Epithelial cell of prostate (primary cell): ENCODE data around the gene ZNF593OS.
A peak's percentile ranks its signal among the peaks of the same experiment; 100 is the strongest.

Experiments
- DNase-seq: peaks from one replicate; pipeline ENCODE4 v3.0.0-alpha.2; 2011; ENCODE audit warnings: low read depth, low spot score
- H3K27ac ChIP-seq: fragments of 450-650 bp; 2 replicates; pipeline ENCODE4 v1.5.1; 2017; ENCODE audit warnings: mild to moderate bottlenecking

ZNF593OS gene

GRCh38 chr1:26129778-26130177 lies 41.9 kb downstream of the ZNF593OS start:
- DNase-seq = no peak
- H3K27ac ChIP-seq = no peak overlapping the region

- H3K27ac ChIP-seq = peak overlapping the region; percentile 54
- no peak for DNase-seq
Observed at GRCh38 chr1:26127235-26128163, 44.1 kb downstream of the ZNF593OS start.

- peak; percentile 62 for DNase-seq
Observed at GRCh38 chr1:26126321-26127084, 45.1 kb downstream of the ZNF593OS start.

GRCh38 chr1:26125946-26126320 lies 45.7 kb downstream of the ZNF593OS start:
- no peak for DNase-seq
- peak overlapping the region; percentile 54 for H3K27ac ChIP-seq

More at GRCh38 chr1:26126321-26127084, 45.1 kb downstream of the ZNF593OS start:
- peak overlapping the region; percentile 54 for H3K27ac ChIP-seq

- no peak for DNase-seq
- peak overlapping the region; percentile 54 for H3K27ac ChIP-seq
Observed at GRCh38 chr1:26125382-26125781, 46.2 kb downstream of the ZNF593OS start.

- no peak for DNase-seq
- peak overlapping the region; percentile 53 for H3K27ac ChIP-seq
Observed at GRCh38 chr1:26124418-26125331, 47.0 kb downstream of the ZNF593OS start.

- no peak for DNase-seq
- peak overlapping the region; percentile 53 for H3K27ac ChIP-seq
Observed at GRCh38 chr1:26122988-26123973, 48.4 kb downstream of the ZNF593OS start.

- H3K27ac ChIP-seq = peak overlapping the region; percentile 53
- DNase-seq = no peak
Observed at GRCh38 chr1:26121854-26122773, 49.5 kb downstream of the ZNF593OS start.

- DNase-seq = no peak
- H3K27ac ChIP-seq = no peak overlapping the region
Observed at GRCh38 chr1:26119892-26120608, 51.6 kb downstream of the ZNF593OS start.
